ENCODE measurements around the gene SLC22A15. TPM values are rescaled to one million over a fixed set of nuclear protein-coding genes. Genes with fewer than 3 reads are reported as not detected.
A peak's percentile ranks its signal among the peaks of the same experiment; 100 is the strongest.

Gene SLC22A15
- 1 to 10 TPM in 3 of 4 donors, under 1 TPM in 1; 0.53 to 6.6 (median 2.1) TPM for total RNA-seq

DNA sequence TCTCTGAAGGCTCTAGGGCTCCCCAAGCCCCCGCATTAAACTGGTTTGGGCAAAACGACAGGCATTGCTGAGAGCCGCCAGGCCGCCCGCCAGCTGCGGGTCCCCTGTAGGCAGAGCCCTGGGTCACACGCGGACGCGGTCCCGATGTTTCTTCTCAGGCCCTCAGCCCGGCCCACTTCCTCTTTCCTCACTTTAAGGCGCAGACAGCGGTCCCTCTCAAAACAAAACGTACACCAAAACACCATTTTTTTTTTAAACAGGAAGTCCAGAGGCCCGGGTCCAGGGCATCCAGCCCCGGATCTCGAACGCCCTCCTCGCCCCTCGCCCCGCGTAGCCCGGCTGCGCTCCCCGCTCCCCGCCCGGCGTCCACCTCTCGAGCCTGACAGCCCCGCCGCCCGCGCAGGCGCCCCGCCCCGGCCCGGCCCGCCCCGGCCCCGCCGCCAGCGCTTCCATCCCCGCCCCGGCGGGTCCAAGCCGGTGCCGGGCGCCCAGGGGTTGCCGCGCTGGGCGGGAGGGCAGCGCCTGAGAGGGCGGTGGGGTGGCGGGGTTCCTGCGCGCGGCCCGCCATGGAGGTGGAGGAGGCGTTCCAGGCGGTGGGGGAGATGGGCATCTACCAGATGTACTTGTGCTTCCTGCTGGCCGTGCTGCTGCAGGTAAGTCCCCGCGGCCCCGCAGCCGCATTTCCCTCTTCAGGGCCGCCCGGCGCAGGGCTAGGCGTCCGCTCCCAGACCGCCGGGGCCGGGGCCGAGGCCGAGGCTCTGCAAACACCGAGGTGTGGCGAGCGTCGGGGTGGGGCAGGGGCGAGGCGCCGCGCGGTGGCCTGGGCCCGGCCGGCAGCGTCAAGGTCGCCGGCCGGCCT, at the start of gene SLC22A15:
Gene SLC22A15 (plus strand): TSS at position 452 of the 859 bp plus-strand sequence. CDS start 115 bp downstream, at position 567.
- no peaks in the 10 kb centered on the region for H3K9me3 ChIP-seq
- no peaks in the 10 kb centered on the region for H3K36me3 ChIP-seq
- peak; percentile 70 to 87 (median 81) for DNase-seq
- peaks cover 0 to 14% (median 0%) of the 10 kb centered on the region in 4 donors for H3K4me1 ChIP-seq
- peak within 1 kb of the TSS; percentile 60 to 76 (median 65) for H3K4me3 ChIP-seq
- peak within 1 kb of the TSS; percentile 65 to 83 (median 76) for H3K27ac ChIP-seq
- TF ChIP-seq, protein P1, sequence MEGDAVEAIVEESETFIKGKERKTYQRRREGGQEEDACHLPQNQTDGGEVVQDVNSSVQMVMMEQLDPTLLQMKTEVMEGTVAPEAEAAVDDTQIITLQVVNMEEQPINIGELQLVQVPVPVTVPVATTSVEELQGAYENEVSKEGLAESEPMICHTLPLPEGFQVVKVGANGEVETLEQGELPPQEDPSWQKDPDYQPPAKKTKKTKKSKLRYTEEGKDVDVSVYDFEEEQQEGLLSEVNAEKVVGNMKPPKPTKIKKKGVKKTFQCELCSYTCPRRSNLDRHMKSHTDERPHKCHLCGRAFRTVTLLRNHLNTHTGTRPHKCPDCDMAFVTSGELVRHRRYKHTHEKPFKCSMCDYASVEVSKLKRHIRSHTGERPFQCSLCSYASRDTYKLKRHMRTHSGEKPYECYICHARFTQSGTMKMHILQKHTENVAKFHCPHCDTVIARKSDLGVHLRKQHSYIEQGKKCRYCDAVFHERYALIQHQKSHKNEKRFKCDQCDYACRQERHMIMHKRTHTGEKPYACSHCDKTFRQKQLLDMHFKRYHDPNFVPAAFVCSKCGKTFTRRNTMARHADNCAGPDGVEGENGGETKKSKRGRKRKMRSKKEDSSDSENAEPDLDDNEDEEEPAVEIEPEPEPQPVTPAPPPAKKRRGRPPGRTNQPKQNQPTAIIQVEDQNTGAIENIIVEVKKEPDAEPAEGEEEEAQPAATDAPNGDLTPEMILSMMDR (IDR thresholded peaks at IDR 0.05), result no peak
- no peak for TF ChIP-seq POLR2A (IDR thresholded peaks at IDR 0.05)
- no peaks in the 10 kb centered on the region for H3K27me3 ChIP-seq

DNA sequence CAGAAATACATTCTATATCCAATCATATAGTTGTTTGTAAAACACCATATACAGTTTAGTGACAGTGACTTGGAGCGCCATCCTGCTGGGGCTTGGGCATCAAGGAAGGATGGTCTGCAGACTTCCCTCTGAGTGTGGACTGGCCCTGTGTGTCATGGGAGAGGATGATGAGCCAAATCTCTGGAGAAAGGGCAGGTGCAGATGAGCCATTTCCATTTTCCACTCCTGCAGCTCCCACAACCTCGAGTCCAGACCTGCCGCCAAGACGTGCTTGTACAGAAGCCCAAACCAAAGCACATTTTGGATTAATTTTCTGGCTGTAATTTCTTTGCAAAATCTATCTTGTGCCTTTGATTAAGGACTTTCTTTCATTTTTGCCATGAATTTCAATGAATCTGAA, 48.3 kb upstream of the SLC22A15 start:
- no peaks in the 10 kb centered on the region for H3K4me1 ChIP-seq
- H3K27ac ChIP-seq, result no peak overlapping the region
- no peaks in the 10 kb centered on the region for H3K9me3 ChIP-seq
- H3K27me3 ChIP-seq, result no peaks in the 10 kb centered on the region
- TF ChIP-seq, protein P1 (IDR thresholded peaks at IDR 0.05), result no peak
- TF ChIP-seq POLR2A (IDR thresholded peaks at IDR 0.05), result no peak
- no peak overlapping the region for H3K4me3 ChIP-seq
- no peak for DNase-seq
- H3K36me3 ChIP-seq, result no peaks in the 10 kb centered on the region

DNA sequence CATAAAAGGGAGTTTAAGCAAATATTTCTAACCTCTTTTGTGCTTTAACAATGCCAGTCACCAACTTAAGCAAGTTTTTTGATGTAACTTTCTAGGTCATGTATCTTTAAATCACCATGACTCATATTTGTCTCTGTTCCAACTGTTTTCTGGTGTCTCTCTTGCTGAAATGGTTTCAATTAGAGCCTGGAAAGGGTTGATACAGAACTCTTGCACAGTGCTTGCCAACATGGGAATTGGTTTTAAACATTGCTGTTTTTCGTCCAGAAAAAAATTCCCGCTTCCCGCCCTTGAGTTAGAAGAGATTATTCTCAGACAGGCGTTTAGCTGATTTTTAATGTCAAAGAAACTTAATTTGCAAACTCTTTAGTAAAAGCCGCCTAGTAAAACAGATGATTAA, 46.4 kb upstream of the SLC22A15 start:
- Histone ChIP-seq H3K27me3 (no peaks in the 10 kb centered on the region), H3K4me1 (no peaks in the 10 kb centered on the region), H3K9me3 (no peaks in the 10 kb centered on the region), H3K27ac (no peak overlapping the region), H3K4me3 (no peak overlapping the region), H3K36me3 (no peaks in the 10 kb centered on the region)
- TF ChIP-seq, protein P1 (IDR thresholded peaks at IDR 0.05), result no peak
- TF ChIP-seq POLR2A (IDR thresholded peaks at IDR 0.05), result no peak
- DNase-seq, result no peak

DNA sequence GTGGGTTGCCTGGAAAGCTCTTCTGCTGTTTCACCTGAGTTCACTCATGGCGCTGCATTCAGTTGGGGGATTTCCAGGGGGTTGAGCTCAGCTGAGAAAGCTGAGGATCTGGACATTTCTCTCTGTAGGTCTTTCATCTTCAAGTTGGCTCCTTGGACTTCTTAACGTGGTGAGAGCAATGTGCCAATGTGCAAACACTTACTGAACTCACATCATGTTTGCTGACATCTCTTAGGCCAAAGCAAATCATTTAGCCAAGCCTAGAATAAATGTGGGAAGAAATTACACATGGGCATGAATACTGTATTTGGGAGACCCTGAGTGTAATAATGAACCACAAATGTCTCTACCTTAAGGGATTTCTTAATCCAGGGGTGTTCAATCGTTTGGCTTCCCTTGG, 42.7 kb upstream of the SLC22A15 start:
- H3K4me3 ChIP-seq, result no peak overlapping the region
- no peaks in the 10 kb centered on the region for H3K36me3 ChIP-seq
- H3K27ac ChIP-seq, result no peak overlapping the region
- H3K4me1 ChIP-seq, result no peaks in the 10 kb centered on the region
- TF ChIP-seq, protein P1 (IDR thresholded peaks at IDR 0.05), result no peak
- TF ChIP-seq POLR2A (IDR thresholded peaks at IDR 0.05), result no peak
- H3K27me3 ChIP-seq, result no peaks in the 10 kb centered on the region
- DNase-seq, result no peak
- H3K9me3 ChIP-seq, result no peaks in the 10 kb centered on the region

DNA sequence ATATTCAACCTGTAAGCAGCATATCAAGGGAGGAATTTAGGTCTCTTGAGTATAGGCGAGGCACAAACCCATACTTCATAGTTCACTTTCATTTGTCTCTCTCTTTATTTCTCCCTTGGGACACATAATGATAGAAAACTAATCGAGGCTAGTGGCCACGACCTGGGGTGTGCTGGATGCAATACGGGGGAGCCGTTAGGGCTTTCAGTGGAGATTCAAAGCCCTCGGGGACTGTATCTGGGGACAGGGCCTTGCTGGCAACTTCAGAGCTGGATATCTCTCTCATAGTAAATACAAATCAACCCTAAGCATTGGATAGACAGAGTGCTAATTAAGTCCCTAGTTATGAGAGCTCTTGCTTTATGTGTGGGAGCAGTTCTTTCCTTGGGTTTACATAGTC, 36.9 kb upstream of the SLC22A15 start:
- no peak overlapping the region for H3K4me3 ChIP-seq
- no peak for DNase-seq
- no peaks in the 10 kb centered on the region for H3K36me3 ChIP-seq
- no peak overlapping the region for H3K27ac ChIP-seq
- H3K9me3 ChIP-seq, result no peaks in the 10 kb centered on the region
- TF ChIP-seq, protein P1 (IDR thresholded peaks at IDR 0.05), result no peak
- no peak for TF ChIP-seq POLR2A (IDR thresholded peaks at IDR 0.05)
- no peaks in the 10 kb centered on the region for H3K4me1 ChIP-seq
- H3K27me3 ChIP-seq, result no peaks in the 10 kb centered on the region

Data from Peyer's patch (tissue), 4 donors.